GM23338 (cell line): ENCODE results near the gene TRIM25. TPM values are rescaled to one million over a fixed set of nuclear protein-coding genes. Genes with fewer than 3 reads are reported as not detected.

ENCODE experiments used
- ATAC-seq: fragments of 200-7000 bp; cut with Tn5 transposase; 3 replicates; pipeline ENCODE4 v1.9.1; 2020
- DNase-seq: peaks from one replicate; pipeline ENCODE4 v3.0.0-alpha.2; 2015; ENCODE audit warnings: low spot score
- H2AFZ ChIP-seq: fragments of 200-600 bp; sonication (generic); 2 replicates; pipeline ENCODE4 v1.8.0; 2016; ENCODE audit warnings: antibody characterized with exemption, mild to moderate bottlenecking, moderate library complexity
- H3F3A ChIP-seq: fragments of 200-600 bp; sonication (generic); replicated peaks from 2 replicates; pipeline ENCODE4 v1.8.0; 2017; ENCODE audit warnings: antibody characterized with exemption, mixed run types, low read depth
- H3K27ac ChIP-seq: fragments of 200-600 bp; sonication (generic); 2 replicates; pipeline ENCODE4 v1.6.1; 2016; ENCODE audit warnings: low read depth
- H3K27me3 ChIP-seq: fragments of 200-600 bp; sonication (generic); 2 replicates; pipeline ENCODE4 v1.8.0; 2016; ENCODE audit warnings: mild to moderate bottlenecking, mixed run types, moderate library complexity; ENCODE audit not compliant: insufficient read depth
- H3K36me3 ChIP-seq: fragments of 200-600 bp; sonication (generic); 2 replicates; pipeline ENCODE4 v1.8.0; 2016; ENCODE audit warnings: mild to moderate bottlenecking; ENCODE audit not compliant: insufficient read depth
- H3K4me1 ChIP-seq: fragments of 200-600 bp; sonication (generic); 2 replicates; pipeline ENCODE4 v1.8.0; 2016; ENCODE audit warnings: mild to moderate bottlenecking, moderate library complexity; ENCODE audit not compliant: insufficient read depth
- H3K4me2 ChIP-seq: fragments of 200-600 bp; sonication (generic); 2 replicates; pipeline ENCODE4 v1.7.1; 2017; ENCODE audit warnings: mixed run types
- H3K4me3 ChIP-seq: fragments of 200-600 bp; sonication (generic); 2 replicates; pipeline ENCODE4 v1.6.1; 2016; ENCODE audit warnings: mixed run types
- H3K79me2 ChIP-seq: fragments of 200-600 bp; sonication (generic); replicated peaks from 2 replicates; pipeline ENCODE4 v1.8.0; 2017; ENCODE audit warnings: mild to moderate bottlenecking; ENCODE audit not compliant: insufficient read depth
- H3K9me2 ChIP-seq: fragments of 200-600 bp; sonication (generic); 2 replicates; pipeline ENCODE4 v1.8.0; 2017; ENCODE audit not compliant: insufficient read depth
- H4K20me1 ChIP-seq: fragments of 200-600 bp; sonication (generic); replicated peaks from 2 replicates; pipeline ENCODE4 v1.8.0; 2017; ENCODE audit warnings: mild to moderate bottlenecking; ENCODE audit not compliant: insufficient read depth
- H3K27ac Mint-ChIP-seq: 2 replicates; pipeline ENCODE4 v1.8.0; 2020; ENCODE audit warnings: inconsistent platforms, mild to moderate bottlenecking, moderate library complexity, mixed read lengths
- H3K27me3 Mint-ChIP-seq: 3 replicates; pipeline ENCODE4 v1.8.0; 2022; ENCODE audit warnings: low read depth, mild to moderate bottlenecking, moderate library complexity, mixed read lengths, inconsistent platforms; ENCODE audit not compliant: insufficient read depth, poor library complexity
- H3K36me3 Mint-ChIP-seq: 3 replicates; pipeline ENCODE4 v1.8.0; 2021; ENCODE audit warnings: low read depth, mild to moderate bottlenecking, inconsistent platforms, moderate library complexity, mixed read lengths
- H3K4me1 Mint-ChIP-seq: 3 replicates; pipeline ENCODE4 v1.8.0; 2020; ENCODE audit warnings: mild to moderate bottlenecking, inconsistent platforms, mixed read lengths
- H3K4me3 Mint-ChIP-seq: 3 replicates; pipeline ENCODE4 v1.8.0; 2021; ENCODE audit warnings: moderate library complexity, mild to moderate bottlenecking, inconsistent platforms, mixed read lengths
- H3K9me3 Mint-ChIP-seq: 3 replicates; pipeline ENCODE4 v1.8.0; 2020; ENCODE audit warnings: moderate library complexity, mild to moderate bottlenecking, inconsistent platforms, mixed read lengths
- CREB1 ChIP-seq: fragments of 250-450 bp; sonication (Bioruptor Pico); IDR thresholded peaks from 2 replicates; pipeline ENCODE4 v1.5.0; 2020; ENCODE audit warnings: low read depth, mild to moderate bottlenecking, moderate library complexity
- EZH2 ChIP-seq: fragments of 200-600 bp; sonication (generic); IDR thresholded peaks from one replicate; pipeline ENCODE4 v1.8.0; 2017; ENCODE audit warnings: antibody characterized with exemption, mild to moderate bottlenecking, low read depth; ENCODE audit not compliant: unreplicated experiment
- EZH2phosphoT487 ChIP-seq: fragments of 200-600 bp; sonication (generic); IDR thresholded peaks from one replicate; pipeline ENCODE4 v1.8.1; 2018; ENCODE audit warnings: antibody characterized with exemption; ENCODE audit not compliant: unreplicated experiment
- JUNB ChIP-seq: IDR thresholded peaks from one replicate; pipeline ENCODE4 v1.6.1; 2016; ENCODE audit warnings: antibody characterized with exemption; ENCODE audit not compliant: unreplicated experiment
- NANOG ChIP-seq: IDR thresholded peaks from 2 replicates; pipeline ENCODE4 v1.6.1; 2016; ENCODE audit warnings: antibody characterized with exemption, borderline replicate concordance
- POLR2AphosphoS5 ChIP-seq: IDR thresholded peaks from 2 replicates; pipeline ENCODE4 v1.6.1; 2016; ENCODE audit warnings: antibody characterized with exemption, low read depth
- STAT1 ChIP-seq: IDR thresholded peaks from one replicate; pipeline ENCODE4 v1.6.1; 2016; ENCODE audit warnings: antibody characterized with exemption; ENCODE audit not compliant: unreplicated experiment
- ZNF114 ChIP-seq: fragments of 250-450 bp; sonication (Bioruptor Pico); IDR thresholded peaks from 2 replicates; pipeline ENCODE4 v1.5.0; 2020; ENCODE audit warnings: mild to moderate bottlenecking, moderate library complexity
- ZNF331 ChIP-seq: fragments of 250-450 bp; sonication (Bioruptor Pico); IDR thresholded peaks from 2 replicates; pipeline ENCODE4 v1.5.0; 2020; ENCODE audit warnings: low read depth, mild to moderate bottlenecking, moderate library complexity
- polyA plus RNA-seq: library from polyadenylated mRNA; unstranded; fragments of >200 nt; fragmentation: Nextera tagmentation; extraction: Ambion mirVana; gene quantifications from 2 replicates; pipeline ENCODE4 v1.2.1, GENCODE V29; 2016
- total RNA-seq: library from RNA; depleted of rRNA; stranded (reverse); fragments of >200 nt; shearing (Covaris generic); gene quantifications from 2 replicates; pipeline ENCODE4 v1.2.3, GENCODE V29; 2014
- TF ChIP-seq, protein P1 (sequence below), 2 experiments: fragments of 200-600 bp in 1 of 2; sonication (generic) in 1 of 2; conservative IDR thresholded peaks; 2 replicates each; pipeline versions ENCODE4 v1.5.1 to v1.6.1; 2016 to 2017; ENCODE audit warnings: antibody characterized with exemption in 2 of 2, low read depth in 2 of 2, mild to moderate bottlenecking in 2 of 2, moderate library complexity in 1 of 2
- TF ChIP-seq, protein P2 (sequence below): IDR thresholded peaks from 2 replicates; pipeline ENCODE4 v1.6.1; 2016; ENCODE audit warnings: antibody characterized with exemption
- TF ChIP-seq, protein P3 (sequence below): fragments of 250-450 bp; sonication (Bioruptor Pico); IDR thresholded peaks from 2 replicates; pipeline ENCODE4 v1.5.0; 2020; ENCODE audit warnings: mild to moderate bottlenecking, moderate library complexity
- TF ChIP-seq, protein P4 (sequence below): IDR thresholded peaks from one replicate; pipeline ENCODE4 v1.6.1; 2018; ENCODE audit warnings: antibody characterized with exemption; ENCODE audit not compliant: unreplicated experiment

The TRIM25 gene
- total and polyA plus RNA-seq, 2 experiments from 2014 or later, result 19.6 to 36.2 TPM

DNA sequence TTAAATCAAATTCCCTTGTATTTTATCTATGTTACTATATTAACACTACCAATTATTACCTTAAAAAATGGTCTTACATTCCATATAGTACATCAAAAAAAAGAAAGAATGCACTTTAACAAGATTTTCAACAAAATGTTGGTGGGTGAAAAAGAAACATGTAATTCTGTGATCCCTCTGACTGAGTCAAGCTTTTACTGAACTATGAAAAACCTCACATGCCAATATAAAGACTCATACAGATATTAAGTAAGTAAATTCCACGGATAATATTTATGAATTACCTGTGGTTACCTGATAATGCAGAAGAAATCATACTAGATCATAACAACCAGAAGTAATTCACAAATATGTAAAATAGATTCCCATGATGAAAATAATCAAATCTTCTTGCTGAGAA is 34.6 kb upstream of the TRIM25 start:
- no peaks in the 10 kb centered on the region for H3K9me3 Mint-ChIP-seq
- no peaks in the 10 kb centered on the region; the same call in 1 of the 2 replicates for H4K20me1 ChIP-seq
- no peak for TF ChIP-seq STAT1
- no peak for TF ChIP-seq EZH2
- TF ChIP-seq EZH2phosphoT487, result no peak
- TF ChIP-seq, protein P1, sequence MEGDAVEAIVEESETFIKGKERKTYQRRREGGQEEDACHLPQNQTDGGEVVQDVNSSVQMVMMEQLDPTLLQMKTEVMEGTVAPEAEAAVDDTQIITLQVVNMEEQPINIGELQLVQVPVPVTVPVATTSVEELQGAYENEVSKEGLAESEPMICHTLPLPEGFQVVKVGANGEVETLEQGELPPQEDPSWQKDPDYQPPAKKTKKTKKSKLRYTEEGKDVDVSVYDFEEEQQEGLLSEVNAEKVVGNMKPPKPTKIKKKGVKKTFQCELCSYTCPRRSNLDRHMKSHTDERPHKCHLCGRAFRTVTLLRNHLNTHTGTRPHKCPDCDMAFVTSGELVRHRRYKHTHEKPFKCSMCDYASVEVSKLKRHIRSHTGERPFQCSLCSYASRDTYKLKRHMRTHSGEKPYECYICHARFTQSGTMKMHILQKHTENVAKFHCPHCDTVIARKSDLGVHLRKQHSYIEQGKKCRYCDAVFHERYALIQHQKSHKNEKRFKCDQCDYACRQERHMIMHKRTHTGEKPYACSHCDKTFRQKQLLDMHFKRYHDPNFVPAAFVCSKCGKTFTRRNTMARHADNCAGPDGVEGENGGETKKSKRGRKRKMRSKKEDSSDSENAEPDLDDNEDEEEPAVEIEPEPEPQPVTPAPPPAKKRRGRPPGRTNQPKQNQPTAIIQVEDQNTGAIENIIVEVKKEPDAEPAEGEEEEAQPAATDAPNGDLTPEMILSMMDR (conservative IDR thresholded peaks at IDR 0.05; ENCODE audit: low read depth in 2 of 2), result no peak
- TF ChIP-seq ZNF114, result no peak
- TF ChIP-seq, protein P2, sequence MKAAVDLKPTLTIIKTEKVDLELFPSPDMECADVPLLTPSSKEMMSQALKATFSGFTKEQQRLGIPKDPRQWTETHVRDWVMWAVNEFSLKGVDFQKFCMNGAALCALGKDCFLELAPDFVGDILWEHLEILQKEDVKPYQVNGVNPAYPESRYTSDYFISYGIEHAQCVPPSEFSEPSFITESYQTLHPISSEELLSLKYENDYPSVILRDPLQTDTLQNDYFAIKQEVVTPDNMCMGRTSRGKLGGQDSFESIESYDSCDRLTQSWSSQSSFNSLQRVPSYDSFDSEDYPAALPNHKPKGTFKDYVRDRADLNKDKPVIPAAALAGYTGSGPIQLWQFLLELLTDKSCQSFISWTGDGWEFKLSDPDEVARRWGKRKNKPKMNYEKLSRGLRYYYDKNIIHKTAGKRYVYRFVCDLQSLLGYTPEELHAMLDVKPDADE, result no peak
- no peak for TF ChIP-seq JUNB
- TF ChIP-seq, protein P3, sequence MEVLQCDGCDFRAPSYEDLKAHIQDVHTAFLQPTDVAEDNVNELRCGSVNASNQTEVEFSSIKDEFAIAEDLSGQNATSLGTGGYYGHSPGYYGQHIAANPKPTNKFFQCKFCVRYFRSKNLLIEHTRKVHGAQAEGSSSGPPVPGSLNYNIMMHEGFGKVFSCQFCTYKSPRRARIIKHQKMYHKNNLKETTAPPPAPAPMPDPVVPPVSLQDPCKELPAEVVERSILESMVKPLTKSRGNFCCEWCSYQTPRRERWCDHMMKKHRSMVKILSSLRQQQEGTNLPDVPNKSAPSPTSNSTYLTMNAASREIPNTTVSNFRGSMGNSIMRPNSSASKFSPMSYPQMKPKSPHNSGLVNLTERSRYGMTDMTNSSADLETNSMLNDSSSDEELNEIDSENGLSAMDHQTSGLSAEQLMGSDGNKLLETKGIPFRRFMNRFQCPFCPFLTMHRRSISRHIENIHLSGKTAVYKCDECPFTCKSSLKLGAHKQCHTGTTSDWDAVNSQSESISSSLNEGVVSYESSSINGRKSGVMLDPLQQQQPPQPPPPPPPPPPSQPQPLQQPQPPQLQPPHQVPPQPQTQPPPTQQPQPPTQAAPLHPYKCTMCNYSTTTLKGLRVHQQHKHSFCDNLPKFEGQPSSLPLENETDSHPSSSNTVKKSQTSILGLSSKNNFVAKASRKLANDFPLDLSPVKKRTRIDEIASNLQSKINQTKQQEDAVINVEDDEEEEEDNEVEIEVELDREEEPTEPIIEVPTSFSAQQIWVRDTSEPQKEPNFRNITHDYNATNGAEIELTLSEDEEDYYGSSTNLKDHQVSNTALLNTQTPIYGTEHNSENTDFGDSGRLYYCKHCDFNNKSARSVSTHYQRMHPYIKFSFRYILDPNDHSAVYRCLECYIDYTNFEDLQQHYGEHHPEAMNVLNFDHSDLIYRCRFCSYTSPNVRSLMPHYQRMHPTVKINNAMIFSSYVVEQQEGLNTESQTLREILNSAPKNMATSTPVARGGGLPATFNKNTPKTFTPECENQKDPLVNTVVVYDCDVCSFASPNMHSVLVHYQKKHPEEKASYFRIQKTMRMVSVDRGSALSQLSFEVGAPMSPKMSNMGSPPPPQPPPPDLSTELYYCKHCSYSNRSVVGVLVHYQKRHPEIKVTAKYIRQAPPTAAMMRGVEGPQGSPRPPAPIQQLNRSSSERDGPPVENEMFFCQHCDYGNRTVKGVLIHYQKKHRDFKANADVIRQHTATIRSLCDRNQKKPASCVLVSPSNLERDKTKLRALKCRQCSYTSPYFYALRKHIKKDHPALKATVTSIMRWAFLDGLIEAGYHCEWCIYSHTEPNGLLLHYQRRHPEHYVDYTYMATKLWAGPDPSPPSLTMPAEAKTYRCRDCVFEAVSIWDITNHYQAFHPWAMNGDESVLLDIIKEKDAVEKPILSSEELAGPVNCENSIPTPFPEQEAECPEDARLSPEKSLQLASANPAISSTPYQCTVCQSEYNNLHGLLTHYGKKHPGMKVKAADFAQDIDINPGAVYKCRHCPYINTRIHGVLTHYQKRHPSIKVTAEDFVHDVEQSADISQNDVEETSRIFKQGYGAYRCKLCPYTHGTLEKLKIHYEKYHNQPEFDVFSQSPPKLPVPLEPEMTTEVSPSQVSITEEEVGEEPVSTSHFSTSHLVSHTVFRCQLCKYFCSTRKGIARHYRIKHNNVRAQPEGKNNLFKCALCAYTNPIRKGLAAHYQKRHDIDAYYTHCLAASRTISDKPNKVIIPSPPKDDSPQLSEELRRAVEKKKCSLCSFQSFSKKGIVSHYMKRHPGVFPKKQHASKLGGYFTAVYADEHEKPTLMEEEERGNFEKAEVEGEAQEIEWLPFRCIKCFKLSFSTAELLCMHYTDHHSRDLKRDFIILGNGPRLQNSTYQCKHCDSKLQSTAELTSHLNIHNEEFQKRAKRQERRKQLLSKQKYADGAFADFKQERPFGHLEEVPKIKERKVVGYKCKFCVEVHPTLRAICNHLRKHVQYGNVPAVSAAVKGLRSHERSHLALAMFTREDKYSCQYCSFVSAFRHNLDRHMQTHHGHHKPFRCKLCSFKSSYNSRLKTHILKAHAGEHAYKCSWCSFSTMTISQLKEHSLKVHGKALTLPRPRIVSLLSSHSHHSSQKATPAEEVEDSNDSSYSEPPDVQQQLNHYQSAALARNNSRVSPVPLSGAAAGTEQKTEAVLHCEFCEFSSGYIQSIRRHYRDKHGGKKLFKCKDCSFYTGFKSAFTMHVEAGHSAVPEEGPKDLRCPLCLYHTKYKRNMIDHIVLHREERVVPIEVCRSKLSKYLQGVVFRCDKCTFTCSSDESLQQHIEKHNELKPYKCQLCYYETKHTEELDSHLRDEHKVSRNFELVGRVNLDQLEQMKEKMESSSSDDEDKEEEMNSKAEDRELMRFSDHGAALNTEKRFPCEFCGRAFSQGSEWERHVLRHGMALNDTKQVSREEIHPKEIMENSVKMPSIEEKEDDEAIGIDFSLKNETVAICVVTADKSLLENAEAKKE (CRISPR knock-in tag), result no peak
- TF ChIP-seq ZNF331 (CRISPR knock-in tag), result no peak
- no peak for TF ChIP-seq NANOG
- no peak for TF ChIP-seq POLR2AphosphoS5
- no peak for TF ChIP-seq CREB1 (CRISPR knock-in tag)
- TF ChIP-seq, protein P4, sequence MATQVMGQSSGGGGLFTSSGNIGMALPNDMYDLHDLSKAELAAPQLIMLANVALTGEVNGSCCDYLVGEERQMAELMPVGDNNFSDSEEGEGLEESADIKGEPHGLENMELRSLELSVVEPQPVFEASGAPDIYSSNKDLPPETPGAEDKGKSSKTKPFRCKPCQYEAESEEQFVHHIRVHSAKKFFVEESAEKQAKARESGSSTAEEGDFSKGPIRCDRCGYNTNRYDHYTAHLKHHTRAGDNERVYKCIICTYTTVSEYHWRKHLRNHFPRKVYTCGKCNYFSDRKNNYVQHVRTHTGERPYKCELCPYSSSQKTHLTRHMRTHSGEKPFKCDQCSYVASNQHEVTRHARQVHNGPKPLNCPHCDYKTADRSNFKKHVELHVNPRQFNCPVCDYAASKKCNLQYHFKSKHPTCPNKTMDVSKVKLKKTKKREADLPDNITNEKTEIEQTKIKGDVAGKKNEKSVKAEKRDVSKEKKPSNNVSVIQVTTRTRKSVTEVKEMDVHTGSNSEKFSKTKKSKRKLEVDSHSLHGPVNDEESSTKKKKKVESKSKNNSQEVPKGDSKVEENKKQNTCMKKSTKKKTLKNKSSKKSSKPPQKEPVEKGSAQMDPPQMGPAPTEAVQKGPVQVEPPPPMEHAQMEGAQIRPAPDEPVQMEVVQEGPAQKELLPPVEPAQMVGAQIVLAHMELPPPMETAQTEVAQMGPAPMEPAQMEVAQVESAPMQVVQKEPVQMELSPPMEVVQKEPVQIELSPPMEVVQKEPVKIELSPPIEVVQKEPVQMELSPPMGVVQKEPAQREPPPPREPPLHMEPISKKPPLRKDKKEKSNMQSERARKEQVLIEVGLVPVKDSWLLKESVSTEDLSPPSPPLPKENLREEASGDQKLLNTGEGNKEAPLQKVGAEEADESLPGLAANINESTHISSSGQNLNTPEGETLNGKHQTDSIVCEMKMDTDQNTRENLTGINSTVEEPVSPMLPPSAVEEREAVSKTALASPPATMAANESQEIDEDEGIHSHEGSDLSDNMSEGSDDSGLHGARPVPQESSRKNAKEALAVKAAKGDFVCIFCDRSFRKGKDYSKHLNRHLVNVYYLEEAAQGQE, result no peak
- 0 out of 2 replicates have a peak, but pooled peaks cover 2% of the 10 kb centered on the region for H3K36me3 ChIP-seq
- H3K27ac Mint-ChIP-seq, result no peak overlapping the region
- H3K27me3 ChIP-seq, result no peaks in the 10 kb centered on the region
- no peaks in the 10 kb centered on the region for H3F3A ChIP-seq
- no peaks in the 10 kb centered on the region for H3K4me1 ChIP-seq
- H2AFZ ChIP-seq, result no peak overlapping the region
- no peak for DNase-seq
- no peak overlapping the region for H3K4me2 ChIP-seq
- no peaks in the 10 kb centered on the region for H3K27me3 Mint-ChIP-seq
- H3K79me2 ChIP-seq, result peaks cover 9% of the 10 kb centered on the region
- H3K36me3 Mint-ChIP-seq, result peaks cover 57% of the 10 kb centered on the region
- H3K27ac ChIP-seq, result no peak overlapping the region
- H3K4me1 Mint-ChIP-seq, result no peaks in the 10 kb centered on the region
- H3K4me3 Mint-ChIP-seq, result no peak overlapping the region
- no peaks in the 10 kb centered on the region for H3K9me2 ChIP-seq
- no peak for ATAC-seq
- H3K4me3 ChIP-seq, result no peak overlapping the region
